ENCODE data around the gene BCR.

Gene BCR

GRCh38 chr22:23177197-23177596, 3.1 kb upstream of the BCR start:
- DNase-seq (ENCODE audit: low spot score), result no peak

GRCh38 chr22:23178512-23179254, 1.6 kb upstream of the BCR start:
- TF ChIP-seq CTCF (IDR thresholded peaks at IDR 0.05; ENCODE audit: extremely low read depth, missing control alignments), result peak; percentile 93
- DNase-seq (ENCODE audit: low spot score), result peak; percentile 83

More at GRCh38 chr22:23177197-23177596, 3.1 kb upstream of the BCR start:
- TF ChIP-seq CTCF (IDR thresholded peaks at IDR 0.05; ENCODE audit: extremely low read depth, missing control alignments), result peak; percentile 5

- DNase-seq (ENCODE audit: low spot score), result peak; percentile 32
- TF ChIP-seq CTCF (IDR thresholded peaks at IDR 0.05; ENCODE audit: extremely low read depth, missing control alignments), result no peak
Measured at GRCh38 chr22:23179381-23180299, 669 bp upstream of the BCR start.

- TF ChIP-seq CTCF (IDR thresholded peaks at IDR 0.05; ENCODE audit: extremely low read depth, missing control alignments), result no peak
- peak; percentile 75 for DNase-seq (ENCODE audit: low spot score)
Measured at GRCh38 chr22:23180893-23181720, 798 bp downstream of the BCR start.

GRCh38 chr22:23181721-23182308, 1.5 kb downstream of the BCR start:
- DNase-seq (ENCODE audit: low spot score), result peak; percentile 38
- TF ChIP-seq CTCF (IDR thresholded peaks at IDR 0.05; ENCODE audit: extremely low read depth, missing control alignments), result no peak

GRCh38 chr22:23182309-23183060, 2.2 kb downstream of the BCR start:
- TF ChIP-seq CTCF (IDR thresholded peaks at IDR 0.05; ENCODE audit: extremely low read depth, missing control alignments), result no peak
- peak; percentile 68 for DNase-seq (ENCODE audit: low spot score)

Measured in GM20000 (cell line).